ENCODE data around the gene CCDC141.

DNA sequence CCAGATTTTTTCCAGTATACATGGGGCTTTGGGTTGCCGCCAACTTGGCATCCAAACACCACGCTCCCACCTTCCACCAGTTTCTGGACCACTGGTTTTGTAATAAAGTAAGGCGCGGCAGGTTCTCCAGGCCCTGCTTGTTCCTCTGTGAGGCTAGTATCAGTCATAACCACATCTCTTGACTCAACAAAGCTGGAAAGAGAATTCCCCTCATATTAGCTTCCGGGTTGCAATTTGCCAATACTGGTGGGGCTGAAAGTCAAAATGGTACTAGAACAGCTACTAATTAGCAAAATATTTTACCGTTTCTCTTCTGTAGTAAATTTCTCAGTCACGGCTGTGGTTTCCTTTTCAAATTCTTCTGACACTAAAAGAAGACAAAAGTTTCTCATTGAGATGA lies 267.7 kb downstream of the CCDC141 start:
- TF ChIP-seq GATA2 (IDR thresholded peaks at IDR 0.05; ENCODE audit: low read depth, low read length) (no peak), GATA3 (IDR thresholded peaks at IDR 0.05; ENCODE audit: low read depth, low read length) (no peak)

Data from SH-SY5Y (cell line).